OCI-LY7 (cell line): ENCODE measurements around the gene TRPM3. TPM values are rescaled to one million over a fixed set of nuclear protein-coding genes. Genes with fewer than 3 reads are reported as not detected.

Experiments
- BruUV-seq: library from RNA; stranded (reverse); fragments of 400-500 nt; replicated peaks from 2 replicates; lab custom pipeline; 2021; lab: Mats Ljungman, UMichigan
- CTCF ChIA-PET: fragments of 300-600 bp; sonication (Branson Sonifier 250); formaldehyde crosslinking; loops from one replicate; lab custom pipeline; 2022; ENCODE audit warnings: antibody characterized with exemption; ENCODE audit not compliant: unreplicated experiment; lab: Charles Lee
- POLR2A ChIA-PET: fragments of 300-600 bp; sonication (Branson Sonifier 250); formaldehyde crosslinking; loops from one replicate; lab custom pipeline; 2022; ENCODE audit warnings: antibody characterized with exemption; lab: Charles Lee
- DNase-seq: peaks from one replicate; pipeline ENCODE4 v3.0.0-alpha.2; 2015; ENCODE audit warnings: low spot score
- H2AFZ ChIP-seq: fragments of 200-600 bp; sonication (generic), shearing (Covaris generic); 2 replicates; pipeline ENCODE4 v1.6.1; 2014; ENCODE audit warnings: mild to moderate bottlenecking, antibody characterized with exemption, low read length, moderate library complexity
- H3K27ac ChIP-seq: fragments of 200-600 bp; sonication (generic); 2 replicates; pipeline ENCODE4 v1.5.1; 2014; ENCODE audit warnings: mixed run types, low read depth, mild to moderate bottlenecking, moderate library complexity, low read length, inconsistent platforms; ENCODE audit not compliant: poor library complexity, severe bottlenecking
- H3K36me3 ChIP-seq: fragments of 200-600 bp; sonication (generic); 2 replicates; pipeline ENCODE4 v1.6.1; 2014; ENCODE audit warnings: mild to moderate bottlenecking, antibody characterized with exemption, low read length, moderate library complexity, mixed read lengths; ENCODE audit not compliant: insufficient read depth
- H3K4me1 ChIP-seq: fragments of 200-600 bp; sonication (generic); 2 replicates; pipeline ENCODE4 v1.5.1; 2014; ENCODE audit warnings: mild to moderate bottlenecking, low read length; ENCODE audit not compliant: insufficient read depth, poor library complexity, severe bottlenecking
- H3K4me2 ChIP-seq: fragments of 200-600 bp; sonication (generic); 2 replicates; pipeline ENCODE4 v1.6.1; 2014; ENCODE audit warnings: mild to moderate bottlenecking, low read length
- H3K4me3 ChIP-seq: fragments of 200-600 bp; sonication (generic); 2 replicates; pipeline ENCODE4 v1.5.1; 2014; ENCODE audit warnings: mild to moderate bottlenecking, low read depth, low read length; ENCODE audit not compliant: poor library complexity, severe bottlenecking
- H3K79me2 ChIP-seq: fragments of 200-600 bp; sonication (generic); 2 replicates; pipeline ENCODE4 v1.6.1; 2016; ENCODE audit warnings: low read depth, mild to moderate bottlenecking, low read length, moderate library complexity, mixed read lengths; ENCODE audit not compliant: insufficient read depth
- H3K9me2 ChIP-seq: fragments of 200-600 bp; sonication (generic); 2 replicates; pipeline ENCODE4 v1.6.1; 2016; ENCODE audit warnings: mild to moderate bottlenecking, low read length, mixed read lengths; ENCODE audit not compliant: insufficient read depth
- H3K9me3 ChIP-seq: fragments of 200-600 bp; sonication (generic); 2 replicates; pipeline ENCODE4 v1.6.1; 2014; ENCODE audit warnings: mild to moderate bottlenecking, mixed run types, low read length, mixed read lengths
- H4K20me1 ChIP-seq: fragments of 200-600 bp; sonication (generic); 2 replicates; pipeline ENCODE4 v1.6.1; 2014; ENCODE audit warnings: mild to moderate bottlenecking, antibody characterized with exemption, low read length, moderate library complexity, mixed read lengths; ENCODE audit not compliant: insufficient read depth
- EZH2phosphoT487 ChIP-seq: fragments of 200-600 bp; sonication (generic); IDR thresholded peaks from 2 replicates; pipeline ENCODE4 v1.6.1; 2018; ENCODE audit warnings: low read depth, borderline replicate concordance, mild to moderate bottlenecking, mixed run types, antibody characterized with exemption, low read length, moderate library complexity, mixed read lengths
- intact Hi-C: fragments of 100-400 bp; cut with micrococcal nuclease; formaldehyde crosslinking; loops from one replicate; pipeline ENCODE4 v1.10.0; 2022; ENCODE audit not compliant: unreplicated experiment
- total RNA-seq, 2 experiments: library from RNA; depleted of rRNA in 1 of 2; stranded (reverse); fragments of >200 nt in 1 of 2; shearing (Covaris generic) in 1 of 2; gene quantifications; 2 replicates each; pipeline ENCODE4 v1.2.3, GENCODE V29; 2014 to 2022
- TF ChIP-seq, protein P1 (sequence below): fragments of 200-600 bp; sonication (generic); conservative IDR thresholded peaks from 2 replicates; pipeline ENCODE4 v1.5.1; 2014; ENCODE audit warnings: mild to moderate bottlenecking, antibody characterized with exemption, low read length, moderate library complexity, mixed read lengths

Gene TRPM3
- total RNA-seq, 2 experiments from 2014 or later, result not detected

- intact Hi-C loops, result no loop called here
- no peak overlapping the region for H3K27ac ChIP-seq
- CTCF ChIA-PET, result no interaction called here
Observed at GRCh38 chr9:71094708-71095251, 26.6 kb downstream of the TRPM3 start.

GRCh38 chr9:71090896-71091295, 30.5 kb downstream of the TRPM3 start:
- TF ChIP-seq, protein P1, sequence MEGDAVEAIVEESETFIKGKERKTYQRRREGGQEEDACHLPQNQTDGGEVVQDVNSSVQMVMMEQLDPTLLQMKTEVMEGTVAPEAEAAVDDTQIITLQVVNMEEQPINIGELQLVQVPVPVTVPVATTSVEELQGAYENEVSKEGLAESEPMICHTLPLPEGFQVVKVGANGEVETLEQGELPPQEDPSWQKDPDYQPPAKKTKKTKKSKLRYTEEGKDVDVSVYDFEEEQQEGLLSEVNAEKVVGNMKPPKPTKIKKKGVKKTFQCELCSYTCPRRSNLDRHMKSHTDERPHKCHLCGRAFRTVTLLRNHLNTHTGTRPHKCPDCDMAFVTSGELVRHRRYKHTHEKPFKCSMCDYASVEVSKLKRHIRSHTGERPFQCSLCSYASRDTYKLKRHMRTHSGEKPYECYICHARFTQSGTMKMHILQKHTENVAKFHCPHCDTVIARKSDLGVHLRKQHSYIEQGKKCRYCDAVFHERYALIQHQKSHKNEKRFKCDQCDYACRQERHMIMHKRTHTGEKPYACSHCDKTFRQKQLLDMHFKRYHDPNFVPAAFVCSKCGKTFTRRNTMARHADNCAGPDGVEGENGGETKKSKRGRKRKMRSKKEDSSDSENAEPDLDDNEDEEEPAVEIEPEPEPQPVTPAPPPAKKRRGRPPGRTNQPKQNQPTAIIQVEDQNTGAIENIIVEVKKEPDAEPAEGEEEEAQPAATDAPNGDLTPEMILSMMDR, result no peak
- no peak for TF ChIP-seq EZH2phosphoT487
- intact Hi-C loops, result no loop called here
- Histone ChIP-seq H3K27ac (no peak overlapping the region), H2AFZ (no peak overlapping the region), H3K9me3 (no peaks in the 10 kb centered on the region), H3K9me2 (no peaks in the 10 kb centered on the region), H3K4me3 (no peak overlapping the region), H3K79me2 (no peaks in the 10 kb centered on the region), H4K20me1 (no peaks in the 10 kb centered on the region), H3K4me1 (no peaks in the 10 kb centered on the region), H3K4me2 (no peak overlapping the region), H3K36me3 (no peaks in the 10 kb centered on the region)
- no TSS peak for BruUV-seq
- ChIA-PET CTCF (no interaction called here), POLR2A (no interaction called here)
- no peak for DNase-seq

More at GRCh38 chr9:71094708-71095251, 26.6 kb downstream of the TRPM3 start:
- no peak overlapping the region for H2AFZ ChIP-seq
- no TSS peak for BruUV-seq
- H3K4me3 ChIP-seq, result no peak overlapping the region
- TF ChIP-seq EZH2phosphoT487, result no peak
- TF ChIP-seq, protein P1, result no peak
- no peaks in the 10 kb centered on the region for H3K79me2 ChIP-seq
- no peaks in the 10 kb centered on the region for H3K4me1 ChIP-seq
- POLR2A ChIA-PET, result no interaction called here
- no peak for DNase-seq
- H3K9me3 ChIP-seq, result no peaks in the 10 kb centered on the region
- no peaks in the 10 kb centered on the region for H3K36me3 ChIP-seq
- H4K20me1 ChIP-seq, result no peaks in the 10 kb centered on the region
- H3K9me2 ChIP-seq, result no peaks in the 10 kb centered on the region
- no peak overlapping the region for H3K4me2 ChIP-seq

- ChIA-PET CTCF (no interaction called here), POLR2A (no interaction called here)
- H3K4me1 ChIP-seq, result no peaks in the 10 kb centered on the region
- BruUV-seq, result no TSS peak
- H3K27ac ChIP-seq, result no peak overlapping the region
- H2AFZ ChIP-seq, result no peak overlapping the region
- intact Hi-C loops, result no loop called here
- no peak overlapping the region for H3K4me2 ChIP-seq
- no peaks in the 10 kb centered on the region for H3K36me3 ChIP-seq
- no peak for DNase-seq
- no peak for TF ChIP-seq EZH2phosphoT487
- TF ChIP-seq, protein P1, result no peak
- H3K79me2 ChIP-seq, result no peaks in the 10 kb centered on the region
- H4K20me1 ChIP-seq, result no peaks in the 10 kb centered on the region
- no peaks in the 10 kb centered on the region for H3K9me3 ChIP-seq
- H3K4me3 ChIP-seq, result no peak overlapping the region
- H3K9me2 ChIP-seq, result no peaks in the 10 kb centered on the region
Observed at GRCh38 chr9:71079451-71079850, 42.0 kb downstream of the TRPM3 start.
